Parathyroid adenoma (tissue), 2 donors: ENCODE data around the gene ANKRD40CL.

Source experiments
- H2AFZ ChIP-seq: fragments of 300-600 bp; sonication (generic); one replicate; pipeline ENCODE4 v1.7.0; 2017; ENCODE audit warnings: antibody characterized with exemption, mild to moderate bottlenecking
- H3K27ac ChIP-seq: fragments of 300-600 bp; sonication (generic); one replicate; pipeline ENCODE4 v1.7.0; 2017
- H3K27me3 ChIP-seq: fragments of 300-600 bp; sonication (generic); one replicate; pipeline ENCODE4 v1.7.0; 2017; ENCODE audit warnings: low read length; ENCODE audit not compliant: control insufficient read depth, insufficient read depth
- H3K36me3 ChIP-seq: fragments of 300-600 bp; sonication (generic); one replicate; pipeline ENCODE4 v1.7.0; 2017; ENCODE audit warnings: low read length; ENCODE audit not compliant: control insufficient read depth, insufficient read depth
- H3K4me1 ChIP-seq: fragments of 300-600 bp; sonication (generic); one replicate; pipeline ENCODE4 v1.7.0; 2017; ENCODE audit warnings: control low read depth
- H3K4me2 ChIP-seq: fragments of 300-600 bp; sonication (generic); one replicate; pipeline ENCODE4 v1.7.0; 2017; ENCODE audit warnings: low read length
- H3K4me3 ChIP-seq: fragments of 300-600 bp; sonication (generic); one replicate; pipeline ENCODE4 v1.7.0; 2017; ENCODE audit warnings: low read depth, low read length
- H3K79me2 ChIP-seq: fragments of 300-600 bp; sonication (generic); one replicate; pipeline ENCODE4 v1.7.0; 2017; ENCODE audit warnings: control low read depth
- H3K9ac ChIP-seq: fragments of 300-600 bp; sonication (generic); one replicate; pipeline ENCODE4 v1.7.0; 2017; ENCODE audit warnings: mild to moderate bottlenecking
- H3K9me3 ChIP-seq: fragments of 300-600 bp; sonication (generic); one replicate; pipeline ENCODE4 v1.7.0; 2017; ENCODE audit warnings: low read length; ENCODE audit not compliant: control insufficient read depth
- TF ChIP-seq, protein P1 (sequence below): fragments of 300-600 bp; sonication (generic); IDR thresholded peaks from one replicate; pipeline ENCODE4 v1.7.0; 2017; ENCODE audit warnings: antibody characterized with exemption, mild to moderate bottlenecking
- donor health status: primary hyperparathyroidism.

Gene ANKRD40CL, protein sequence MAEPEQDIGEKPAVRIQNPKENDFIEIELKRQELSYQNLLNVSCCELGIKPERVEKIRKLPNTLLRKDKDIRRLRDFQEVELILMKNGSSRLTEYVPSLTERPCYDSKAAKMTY

DNA sequence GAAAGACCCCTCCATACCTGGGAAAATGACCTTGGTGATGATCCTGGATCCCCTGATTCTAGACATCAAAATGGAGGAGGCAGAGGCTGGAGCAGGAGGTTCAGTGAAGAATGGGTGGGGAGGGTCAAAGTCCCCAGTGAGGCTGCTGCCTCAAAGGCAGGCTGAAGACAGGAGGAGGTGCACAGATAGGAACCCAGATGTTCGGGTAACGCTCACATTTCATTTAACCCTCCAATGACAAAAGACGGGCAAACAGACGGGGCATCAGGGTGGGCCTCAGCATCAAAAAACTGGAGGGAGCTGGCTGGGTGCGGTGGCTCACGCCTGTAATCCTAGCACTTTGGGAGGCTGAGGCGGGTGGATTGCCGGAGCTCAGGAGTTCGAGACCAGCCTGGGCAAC lies at the start of gene ANKRD40CL:
Gene ANKRD40CL (minus strand): TSS at position 73 of the 400 bp plus-strand sequence. CDS start 605 bp downstream, outside the sequence.
- peaks cover 3% of the 10 kb centered on the region for H3K4me1 ChIP-seq
- H3K27ac ChIP-seq: no peak within 1 kb of the TSS
- TF ChIP-seq, protein P1, sequence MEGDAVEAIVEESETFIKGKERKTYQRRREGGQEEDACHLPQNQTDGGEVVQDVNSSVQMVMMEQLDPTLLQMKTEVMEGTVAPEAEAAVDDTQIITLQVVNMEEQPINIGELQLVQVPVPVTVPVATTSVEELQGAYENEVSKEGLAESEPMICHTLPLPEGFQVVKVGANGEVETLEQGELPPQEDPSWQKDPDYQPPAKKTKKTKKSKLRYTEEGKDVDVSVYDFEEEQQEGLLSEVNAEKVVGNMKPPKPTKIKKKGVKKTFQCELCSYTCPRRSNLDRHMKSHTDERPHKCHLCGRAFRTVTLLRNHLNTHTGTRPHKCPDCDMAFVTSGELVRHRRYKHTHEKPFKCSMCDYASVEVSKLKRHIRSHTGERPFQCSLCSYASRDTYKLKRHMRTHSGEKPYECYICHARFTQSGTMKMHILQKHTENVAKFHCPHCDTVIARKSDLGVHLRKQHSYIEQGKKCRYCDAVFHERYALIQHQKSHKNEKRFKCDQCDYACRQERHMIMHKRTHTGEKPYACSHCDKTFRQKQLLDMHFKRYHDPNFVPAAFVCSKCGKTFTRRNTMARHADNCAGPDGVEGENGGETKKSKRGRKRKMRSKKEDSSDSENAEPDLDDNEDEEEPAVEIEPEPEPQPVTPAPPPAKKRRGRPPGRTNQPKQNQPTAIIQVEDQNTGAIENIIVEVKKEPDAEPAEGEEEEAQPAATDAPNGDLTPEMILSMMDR: no peak
- H3K79me2 ChIP-seq: no peaks in the 10 kb centered on the region
- H3K4me3 ChIP-seq: no peak within 1 kb of the TSS
- no peaks in the 10 kb centered on the region for H3K36me3 ChIP-seq
- no peak within 1 kb of the TSS for H2AFZ ChIP-seq
- no peaks in the 10 kb centered on the region for H3K9me3 ChIP-seq
- H3K27me3 ChIP-seq: no peaks in the 10 kb centered on the region
- no peak within 1 kb of the TSS for H3K9ac ChIP-seq
- no peak within 1 kb of the TSS for H3K4me2 ChIP-seq

GRCh38 chr17:50816271-50816670 lies 49.0 kb upstream of the ANKRD40CL start:
- Histone ChIP-seq H3K9me3 (no peaks in the 10 kb centered on the region), H2AFZ (no peak overlapping the region), H3K4me2 (no peak overlapping the region), H3K27ac (no peak overlapping the region), H3K9ac (no peak overlapping the region), H3K79me2 (no peaks in the 10 kb centered on the region), H3K36me3 (no peaks in the 10 kb centered on the region), H3K27me3 (no peaks in the 10 kb centered on the region), H3K4me1 (no peaks in the 10 kb centered on the region), H3K4me3 (no peak overlapping the region)
- TF ChIP-seq, protein P1: no peak

DNA sequence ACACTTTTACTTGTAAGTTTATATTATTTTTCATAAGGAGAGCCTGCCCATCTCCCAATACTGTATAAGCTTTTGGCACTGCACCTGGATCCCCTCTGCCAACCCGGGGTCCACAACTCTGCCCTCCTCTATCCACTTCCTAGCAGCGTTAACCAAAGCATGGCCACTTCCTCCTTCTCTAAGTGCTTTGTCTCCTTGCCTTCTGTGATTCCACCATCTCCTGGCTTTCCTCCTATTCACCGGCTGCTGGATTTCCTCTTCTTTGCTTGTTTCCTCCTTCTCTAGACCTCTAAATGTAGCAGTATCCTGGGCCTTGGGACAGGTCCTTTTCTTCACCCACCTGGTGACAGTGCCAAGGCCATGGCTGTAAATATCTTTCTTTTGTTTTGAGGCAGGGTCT lies 48.1 kb upstream of the ANKRD40CL start:
- Histone ChIP-seq H3K9ac (no peak overlapping the region), H3K4me3 (no peak overlapping the region), H3K27ac (no peak overlapping the region), H2AFZ (no peak overlapping the region), H3K9me3 (no peaks in the 10 kb centered on the region), H3K4me2 (no peak overlapping the region), H3K4me1 (no peaks in the 10 kb centered on the region), H3K27me3 (no peaks in the 10 kb centered on the region), H3K79me2 (no peaks in the 10 kb centered on the region), H3K36me3 (no peaks in the 10 kb centered on the region)
- TF ChIP-seq, protein P1: no peak

DNA sequence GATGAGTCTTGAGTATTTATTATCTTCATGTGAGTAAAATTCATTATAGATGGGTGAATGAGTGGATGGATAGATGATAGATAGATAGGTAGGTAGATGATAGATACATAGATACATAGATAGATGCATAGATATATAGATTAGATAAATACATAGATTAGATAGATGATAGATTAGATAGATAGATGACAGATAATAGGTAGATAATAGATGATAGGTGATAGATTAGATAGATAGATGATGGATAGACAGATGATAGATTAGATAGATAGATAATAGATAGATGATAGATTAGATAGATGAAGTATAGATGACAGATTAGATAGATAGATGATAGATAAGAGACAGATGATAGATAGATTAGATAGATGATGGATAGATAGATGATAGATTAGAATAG lies 46.3 kb upstream of the ANKRD40CL start:
- Histone ChIP-seq H3K27ac (no peak overlapping the region), H3K79me2 (no peaks in the 10 kb centered on the region), H3K27me3 (no peaks in the 10 kb centered on the region), H3K4me2 (no peak overlapping the region), H2AFZ (no peak overlapping the region), H3K36me3 (no peaks in the 10 kb centered on the region), H3K9ac (no peak overlapping the region), H3K9me3 (no peaks in the 10 kb centered on the region), H3K4me3 (no peak overlapping the region), H3K4me1 (no peaks in the 10 kb centered on the region)
- TF ChIP-seq, protein P1: no peak

DNA sequence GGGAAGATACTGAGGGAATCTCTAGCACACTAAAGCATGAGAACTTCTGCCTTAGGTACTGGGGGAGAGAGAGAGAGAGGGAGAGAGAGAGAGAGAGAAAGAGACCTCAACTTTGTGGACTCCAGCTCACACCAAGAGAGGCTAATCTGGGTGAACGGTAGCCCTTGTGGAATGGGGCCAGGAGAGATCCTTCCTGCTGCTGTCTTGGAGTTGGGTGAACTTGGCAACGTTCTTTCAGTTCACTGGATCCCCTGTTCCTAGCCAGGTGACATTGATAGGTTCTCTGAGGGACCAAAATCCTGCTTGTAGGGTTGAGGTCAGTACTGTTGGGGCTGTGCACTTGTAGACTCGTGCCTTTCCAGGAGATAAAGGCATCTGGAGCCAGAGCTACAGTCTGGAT lies 41.6 kb upstream of the ANKRD40CL start:
- H3K4me2 ChIP-seq: no peak overlapping the region
- H3K4me1 ChIP-seq: no peaks in the 10 kb centered on the region
- no peak overlapping the region for H3K4me3 ChIP-seq
- no peaks in the 10 kb centered on the region for H3K36me3 ChIP-seq
- no peak overlapping the region for H2AFZ ChIP-seq
- H3K9ac ChIP-seq: no peak overlapping the region
- no peaks in the 10 kb centered on the region for H3K9me3 ChIP-seq
- no peaks in the 10 kb centered on the region for H3K79me2 ChIP-seq
- no peaks in the 10 kb centered on the region for H3K27me3 ChIP-seq
- no peak overlapping the region for H3K27ac ChIP-seq
- TF ChIP-seq, protein P1: no peak
